ENCODE results near the gene ARHGEF37. TPM values are rescaled to one million over a fixed set of nuclear protein-coding genes. Genes with fewer than 3 reads are reported as not detected.

The ARHGEF37 gene
- total and polyA plus RNA-seq, 8 donors, result 4.2 to 7.3 (median 5.2) TPM

DNA sequence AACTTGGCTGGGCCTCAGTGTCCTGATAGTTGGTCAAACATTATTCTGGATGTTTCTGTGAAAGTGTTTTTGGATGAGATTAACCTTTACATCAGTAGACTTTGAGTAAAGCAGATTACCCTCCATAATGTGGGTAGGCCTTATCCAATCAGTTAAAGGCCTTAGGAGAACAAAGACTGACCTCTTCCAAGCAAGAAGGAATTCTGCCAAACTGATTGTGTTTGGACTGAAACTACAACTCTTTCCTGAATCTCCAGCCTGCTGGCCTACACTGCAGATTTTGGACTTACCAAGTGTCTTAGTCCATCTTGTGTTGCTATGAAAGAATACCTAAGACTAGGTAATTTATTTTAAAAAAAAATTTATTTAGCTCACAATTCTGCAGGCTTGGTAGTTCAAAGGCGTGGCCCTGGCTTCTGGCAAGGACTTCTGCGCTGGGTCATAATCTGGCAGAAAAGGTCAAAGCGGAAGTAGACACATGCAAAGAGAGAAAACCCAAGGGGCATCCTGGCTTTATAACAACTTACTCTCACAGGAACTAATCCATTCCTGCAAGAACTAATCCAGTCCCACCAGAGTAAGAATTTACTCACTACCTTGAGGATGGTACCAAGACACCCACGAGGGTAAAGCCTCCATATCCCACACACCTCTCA lies 8.6 kb upstream of the ARHGEF37 start:
- ATAC-seq, result no peak
- intact Hi-C loops (cut with DNase I), result no loop called here
- TF ChIP-seq, protein P1, sequence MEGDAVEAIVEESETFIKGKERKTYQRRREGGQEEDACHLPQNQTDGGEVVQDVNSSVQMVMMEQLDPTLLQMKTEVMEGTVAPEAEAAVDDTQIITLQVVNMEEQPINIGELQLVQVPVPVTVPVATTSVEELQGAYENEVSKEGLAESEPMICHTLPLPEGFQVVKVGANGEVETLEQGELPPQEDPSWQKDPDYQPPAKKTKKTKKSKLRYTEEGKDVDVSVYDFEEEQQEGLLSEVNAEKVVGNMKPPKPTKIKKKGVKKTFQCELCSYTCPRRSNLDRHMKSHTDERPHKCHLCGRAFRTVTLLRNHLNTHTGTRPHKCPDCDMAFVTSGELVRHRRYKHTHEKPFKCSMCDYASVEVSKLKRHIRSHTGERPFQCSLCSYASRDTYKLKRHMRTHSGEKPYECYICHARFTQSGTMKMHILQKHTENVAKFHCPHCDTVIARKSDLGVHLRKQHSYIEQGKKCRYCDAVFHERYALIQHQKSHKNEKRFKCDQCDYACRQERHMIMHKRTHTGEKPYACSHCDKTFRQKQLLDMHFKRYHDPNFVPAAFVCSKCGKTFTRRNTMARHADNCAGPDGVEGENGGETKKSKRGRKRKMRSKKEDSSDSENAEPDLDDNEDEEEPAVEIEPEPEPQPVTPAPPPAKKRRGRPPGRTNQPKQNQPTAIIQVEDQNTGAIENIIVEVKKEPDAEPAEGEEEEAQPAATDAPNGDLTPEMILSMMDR (IDR thresholded peaks at IDR 0.05), result no peak

DNA sequence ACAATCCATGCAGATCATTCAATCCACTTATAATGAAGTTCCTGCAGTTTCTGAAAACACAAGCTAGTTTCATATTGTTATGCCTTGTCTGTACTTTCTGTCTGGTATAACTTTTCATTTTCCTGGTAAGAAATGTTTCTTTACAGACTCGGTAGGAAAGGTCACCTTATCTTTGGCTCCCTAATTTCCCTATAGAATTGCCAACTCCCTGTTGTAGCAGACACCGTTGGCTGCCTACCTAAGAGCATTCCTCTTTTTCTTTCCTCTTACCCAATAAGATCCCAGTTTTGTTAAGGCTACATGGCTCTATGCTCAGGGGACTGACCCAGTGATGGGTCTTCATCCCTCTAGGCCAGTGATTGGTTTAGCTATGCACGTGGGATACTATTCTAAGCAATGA lies 6.2 kb upstream of the ARHGEF37 start:
- TF ChIP-seq, protein P1 (IDR thresholded peaks at IDR 0.05), result no peak
- no peak for ATAC-seq
- no peaks in the 10 kb centered on the region for H3K9me3 ChIP-seq

More for the DNA sequence above, 8.6 kb upstream of the ARHGEF37 start:
- DNase-seq, result no peak
- no peak overlapping the region for H3K27ac ChIP-seq
- H3K36me3 ChIP-seq, result no peaks in the 10 kb centered on the region
- H3K9me3 ChIP-seq, result no peaks in the 10 kb centered on the region
- no peaks in the 10 kb centered on the region for H3K27me3 ChIP-seq
- no peaks in the 10 kb centered on the region for H3K4me1 ChIP-seq
- no peak overlapping the region for H3K4me3 ChIP-seq

DNA sequence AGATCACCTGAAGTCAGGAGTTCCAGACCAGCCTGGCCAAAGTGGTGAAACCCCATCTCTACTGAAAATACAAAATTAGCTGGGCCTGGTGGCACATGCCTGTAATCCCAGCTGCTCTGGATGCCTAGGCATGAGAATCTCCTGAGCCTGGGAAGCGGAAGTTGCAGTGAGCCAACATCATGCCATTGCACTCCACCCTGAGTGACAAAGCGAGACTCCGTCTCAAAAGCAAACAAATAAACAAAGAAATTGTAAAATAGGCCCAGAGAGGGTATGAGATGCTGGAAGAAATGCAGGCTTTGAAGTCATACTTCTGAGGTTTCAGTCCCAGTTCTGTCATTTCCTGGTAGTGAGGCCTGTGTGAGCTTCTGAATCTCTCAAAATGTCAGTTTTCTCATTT lies 5.3 kb upstream of the ARHGEF37 start:
- Histone ChIP-seq H3K27me3 (peaks cover 0 to 6% of the 10 kb centered on the region in 2 donors), H3K4me3 (no peak overlapping the region), H3K36me3 (no peaks in the 10 kb centered on the region), H3K27ac (no peak overlapping the region), H3K9me3 (no peaks in the 10 kb centered on the region), H3K4me1 (peaks cover 4 to 6% of the 10 kb centered on the region in 2 donors)
- ATAC-seq, result no peak
- TF ChIP-seq, protein P1 (IDR thresholded peaks at IDR 0.05), result no peak
- no peak for DNase-seq
- intact Hi-C loops (cut with DNase I), result no loop called here

More for the DNA sequence above, 6.2 kb upstream of the ARHGEF37 start:
- DNase-seq, result no peak
- Histone ChIP-seq H3K4me3 (no peak overlapping the region), H3K27me3 (no peaks in the 10 kb centered on the region), H3K36me3 (no peaks in the 10 kb centered on the region), H3K27ac (no peak overlapping the region), H3K4me1 (no peaks in the 10 kb centered on the region)
- intact Hi-C loops (cut with DNase I), result no loop called here

GRCh38 chr5:149578896-149579295 lies 2.4 kb upstream of the ARHGEF37 start:
- DNase-seq, result no peak
- Histone ChIP-seq H3K4me1 (peaks cover 10 to 14% of the 10 kb centered on the region in 2 donors), H3K27me3 (peaks cover 0 to 19% of the 10 kb centered on the region in 2 donors), H3K27ac (no peak overlapping the region), H3K9me3 (no peaks in the 10 kb centered on the region), H3K36me3 (no peaks in the 10 kb centered on the region), H3K4me3 (no peak overlapping the region)
- TF ChIP-seq, protein P1 (IDR thresholded peaks at IDR 0.05), result no peak
- no peak for ATAC-seq
- intact Hi-C loops (cut with DNase I), result no loop called here

- ATAC-seq (peak; percentile 17), DNase-seq (no peak)
- peak overlapping the region; percentile 68 to 80 for H3K27ac ChIP-seq
- H3K4me3 ChIP-seq, result peak overlapping the region; percentile 38 to 40
- peaks cover 13 to 14% of the 10 kb centered on the region in 2 donors for H3K4me1 ChIP-seq
- no peaks in the 10 kb centered on the region for H3K36me3 ChIP-seq
- TF ChIP-seq, protein P1 (IDR thresholded peaks at IDR 0.05), result no peak
- intact Hi-C loops (cut with DNase I), result no loop called here
- no peaks in the 10 kb centered on the region for H3K9me3 ChIP-seq
- peaks cover 0 to 19% of the 10 kb centered on the region in 2 donors for H3K27me3 ChIP-seq
These were observed 498 bp upstream of the ARHGEF37 start for GRCh38 chr5:149580808-149581191.
